IPS-20b (cell line): Measurements from ENCODE around the gene IRF5.
"Not testable (repeated sequence)": the region's sequence is repeated elsewhere in the genome, so short reads cannot be mapped to it uniquely, and the experiment has no call there.

Source experiments
- H3K27ac ChIP-seq: one replicate; pipeline ENCODE4 v1.5.1; 2013; ENCODE audit warnings: low read length
- H3K27me3 ChIP-seq: 2 replicates; pipeline ENCODE4 v1.6.1; 2013; ENCODE audit warnings: mild to moderate bottlenecking, low read length, inconsistent platforms; ENCODE audit not compliant: insufficient read depth
- H3K36me3 ChIP-seq: 2 replicates; pipeline ENCODE4 v1.6.1; 2013; ENCODE audit warnings: low read depth, mild to moderate bottlenecking, inconsistent platforms, low read length, moderate library complexity; ENCODE audit not compliant: insufficient read depth
- H3K4me1 ChIP-seq: 2 replicates; pipeline ENCODE4 v1.6.1; 2013; ENCODE audit warnings: mild to moderate bottlenecking, control low read depth, inconsistent platforms, low read length, moderate library complexity; ENCODE audit not compliant: insufficient read depth
- H3K4me3 ChIP-seq: 2 replicates; pipeline ENCODE4 v1.5.1; 2013; ENCODE audit warnings: mild to moderate bottlenecking, low read length, inconsistent platforms
- H3K9ac ChIP-seq: 2 replicates; pipeline ENCODE4 v1.6.1; 2013; ENCODE audit warnings: low read depth, mild to moderate bottlenecking, inconsistent platforms, low read length, moderate library complexity
- H3K9me3 ChIP-seq: 2 replicates; pipeline ENCODE4 v1.6.1; 2013; ENCODE audit warnings: mild to moderate bottlenecking, low read depth, low read length, inconsistent platforms; ENCODE audit not compliant: insufficient read depth

IRF5 gene

DNA sequence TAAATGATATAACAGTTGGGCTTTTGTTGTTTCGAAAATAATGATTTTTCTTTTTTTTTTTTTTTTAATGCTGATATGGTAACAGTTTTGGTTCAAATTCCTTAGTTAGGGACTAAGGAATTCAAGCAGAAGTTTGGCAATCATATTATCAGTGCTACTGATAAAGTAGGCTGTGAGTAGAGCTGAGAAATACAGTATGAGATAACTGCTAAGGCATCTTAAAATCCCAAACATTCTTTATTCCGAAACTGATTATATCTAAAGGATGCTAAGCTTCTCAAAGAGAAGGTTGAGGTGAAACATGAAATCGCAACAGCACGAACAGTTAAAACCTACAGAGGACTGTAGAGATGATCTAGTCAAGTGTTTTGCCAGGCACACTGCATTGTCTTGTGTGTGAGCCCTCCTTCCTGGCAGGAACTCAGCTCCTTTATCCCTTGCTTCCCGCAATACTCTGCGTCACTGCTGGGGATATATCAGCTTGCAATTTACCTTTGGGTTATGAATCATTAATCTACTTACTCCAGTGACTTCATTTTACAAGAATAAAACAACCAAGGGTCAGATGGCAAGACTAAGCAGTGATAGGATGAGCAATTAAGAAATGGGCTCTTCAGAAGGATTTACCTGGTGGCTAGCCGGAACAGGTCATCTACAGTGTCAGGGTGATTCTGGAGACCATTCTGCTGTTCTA lies 36.7 kb downstream of the IRF5 start:
- no peak overlapping the region for H3K27ac ChIP-seq
- peaks cover 94% of the 10 kb centered on the region for H3K36me3 ChIP-seq
- no peaks in the 10 kb centered on the region for H3K4me1 ChIP-seq
- no peak overlapping the region for H3K4me3 ChIP-seq
- no peak overlapping the region for H3K9ac ChIP-seq
- no peaks in the 10 kb centered on the region for H3K27me3 ChIP-seq
- no peaks in the 10 kb centered on the region for H3K9me3 ChIP-seq

GRCh38 chr7:128982105-128982504 lies 44.4 kb downstream of the IRF5 start:
- Histone ChIP-seq H3K9ac (no peak overlapping the region), H3K27ac (no peak overlapping the region), H3K27me3 (no peaks in the 10 kb centered on the region), H3K4me3 (no peak overlapping the region), H3K36me3 (peaks cover 95% of the 10 kb centered on the region), H3K4me1 (peaks cover 12% of the 10 kb centered on the region), H3K9me3 (no peaks in the 10 kb centered on the region)

DNA sequence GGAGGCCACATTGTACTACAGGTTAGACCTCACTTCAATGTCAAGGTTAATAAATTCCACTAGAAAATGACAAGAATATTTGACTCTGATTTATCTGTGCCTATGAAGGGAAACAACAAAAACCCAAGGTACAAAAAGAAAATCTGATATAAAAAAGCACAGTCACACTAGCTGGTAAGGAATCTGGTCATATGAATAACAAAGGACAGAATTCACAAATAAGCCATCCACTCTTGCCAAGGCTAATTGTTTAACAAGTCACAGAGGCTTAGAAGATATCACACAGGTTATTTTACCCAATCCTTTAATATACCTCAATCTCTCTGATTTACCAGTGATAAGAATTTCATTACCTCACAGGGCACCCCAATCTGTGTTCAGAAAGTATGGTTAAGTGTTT lies 47.9 kb downstream of the IRF5 start:
- H3K36me3 ChIP-seq = peaks cover 97% of the 10 kb centered on the region
- H3K4me3 ChIP-seq = no peak overlapping the region
- H3K27ac ChIP-seq = no peak overlapping the region
- no peaks in the 10 kb centered on the region for H3K9me3 ChIP-seq
- H3K27me3 ChIP-seq = no peaks in the 10 kb centered on the region
- H3K4me1 ChIP-seq = peaks cover 12% of the 10 kb centered on the region
- no peak overlapping the region for H3K9ac ChIP-seq

DNA sequence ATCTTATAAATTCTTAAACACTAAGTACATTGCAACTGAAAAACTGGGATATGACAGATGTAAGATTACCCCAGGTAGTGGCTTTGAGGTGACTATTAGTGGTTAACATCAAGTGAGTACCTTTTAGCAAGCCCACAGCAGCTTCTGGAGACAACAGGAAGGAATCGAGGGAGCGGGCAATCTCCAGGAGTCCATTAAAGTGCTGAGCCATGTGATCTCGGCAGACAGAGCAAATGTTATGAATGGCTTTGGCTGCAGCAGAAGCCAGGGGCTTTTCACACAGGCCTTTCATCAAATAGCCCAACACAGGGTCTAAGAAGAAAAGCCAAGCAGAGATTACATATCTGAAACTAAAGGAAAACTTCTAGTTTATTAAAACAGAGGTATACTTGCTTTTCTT lies 48.9 kb downstream of the IRF5 start:
- Histone ChIP-seq H3K27ac (no peak overlapping the region), H3K4me1 (peaks cover 12% of the 10 kb centered on the region), H3K36me3 (peaks cover 97% of the 10 kb centered on the region), H3K4me3 (no peak overlapping the region), H3K9me3 (no peaks in the 10 kb centered on the region), H3K9ac (no peak overlapping the region), H3K27me3 (no peaks in the 10 kb centered on the region)

DNA sequence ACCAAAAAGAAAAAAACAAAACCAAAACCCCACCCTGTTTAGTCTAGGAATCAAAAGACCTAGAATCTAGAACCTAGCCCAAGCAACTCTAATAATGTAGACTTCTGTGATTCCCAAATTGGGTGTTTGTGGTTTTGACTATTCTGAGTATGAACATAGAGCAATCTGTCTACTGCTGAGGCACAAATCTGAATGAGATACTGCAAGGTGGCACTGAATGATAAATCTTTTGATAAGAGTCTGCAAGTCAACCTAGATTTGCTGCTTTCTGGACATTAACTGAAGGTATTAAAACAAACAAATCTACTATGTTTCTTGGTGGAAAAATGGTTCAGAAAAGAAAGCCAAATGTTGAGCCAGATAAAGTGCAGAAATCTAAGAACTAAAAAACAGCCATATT lies 50.6 kb downstream of the IRF5 start:
- Histone ChIP-seq H3K27ac (no peak overlapping the region), H3K4me3 (no peak overlapping the region), H3K9ac (no peak overlapping the region), H3K9me3 (no peaks in the 10 kb centered on the region), H3K36me3 (peaks cover 99% of the 10 kb centered on the region), H3K27me3 (no peaks in the 10 kb centered on the region), H3K4me1 (peaks cover 12% of the 10 kb centered on the region)

DNA sequence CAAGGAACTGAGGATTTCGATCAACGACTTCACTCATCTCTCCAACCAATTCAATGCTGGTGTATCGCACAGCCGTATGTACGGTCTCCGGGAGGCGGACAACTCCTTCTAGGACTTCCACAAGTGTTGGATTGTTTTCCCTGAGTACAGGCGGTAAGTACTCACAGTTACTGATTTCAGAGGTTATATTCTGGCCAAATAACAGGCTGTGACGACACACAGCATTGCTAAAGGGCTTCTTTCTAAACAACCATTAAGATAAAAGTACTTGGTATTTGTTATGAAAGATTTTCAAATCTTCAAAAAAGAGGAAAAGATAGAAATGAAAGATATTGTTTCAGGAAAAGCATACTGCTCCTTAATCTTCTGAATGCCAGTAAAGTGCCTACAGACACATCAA lies 52.2 kb downstream of the IRF5 start:
- Histone ChIP-seq H3K36me3 (peaks cover 99% of the 10 kb centered on the region), H3K27me3 (no peaks in the 10 kb centered on the region), H3K9me3 (no peaks in the 10 kb centered on the region)

GRCh38 chr7:128993419-128993818 lies 55.7 kb downstream of the IRF5 start:
- Histone ChIP-seq H3K36me3 (peaks cover 97% of the 10 kb centered on the region), H3K9me3 (no peaks in the 10 kb centered on the region), H3K4me3 (no peak overlapping the region), H3K27me3 (no peaks in the 10 kb centered on the region), H3K27ac (no peak overlapping the region), H3K9ac (no peak overlapping the region), H3K4me1 (no peaks in the 10 kb centered on the region)

More for the DNA sequence above, 52.2 kb downstream of the IRF5 start:
- Histone ChIP-seq H3K4me3 (no peak overlapping the region), H3K9ac (no peak overlapping the region), H3K27ac (no peak overlapping the region), H3K4me1 (peaks cover 12% of the 10 kb centered on the region)

DNA sequence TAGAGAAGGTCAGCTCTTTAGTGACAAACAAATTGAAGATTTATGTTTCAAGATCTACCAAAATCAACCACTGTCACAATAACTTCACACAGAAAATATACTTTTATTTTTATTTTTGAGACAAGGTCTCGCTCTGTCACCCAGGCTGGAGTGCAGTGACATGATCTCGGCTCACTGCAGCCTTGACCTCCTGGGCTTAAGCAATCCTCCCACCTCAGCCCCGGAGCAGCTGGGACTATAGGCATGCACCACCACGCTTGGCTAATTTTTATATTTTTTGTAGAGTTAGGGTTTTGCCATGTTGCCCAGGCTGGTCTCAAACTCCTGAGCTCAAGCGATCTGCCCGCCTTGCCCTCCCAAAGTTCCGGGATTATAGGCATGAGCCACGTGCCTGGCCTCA lies 56.8 kb downstream of the IRF5 start:
- not testable (repeated sequence) for H3K27me3 ChIP-seq, H3K9me3 ChIP-seq, H3K4me1 ChIP-seq, H3K27ac ChIP-seq, H3K9ac ChIP-seq, H3K4me3 ChIP-seq
- peaks cover 94% of the 10 kb centered on the region for H3K36me3 ChIP-seq

DNA sequence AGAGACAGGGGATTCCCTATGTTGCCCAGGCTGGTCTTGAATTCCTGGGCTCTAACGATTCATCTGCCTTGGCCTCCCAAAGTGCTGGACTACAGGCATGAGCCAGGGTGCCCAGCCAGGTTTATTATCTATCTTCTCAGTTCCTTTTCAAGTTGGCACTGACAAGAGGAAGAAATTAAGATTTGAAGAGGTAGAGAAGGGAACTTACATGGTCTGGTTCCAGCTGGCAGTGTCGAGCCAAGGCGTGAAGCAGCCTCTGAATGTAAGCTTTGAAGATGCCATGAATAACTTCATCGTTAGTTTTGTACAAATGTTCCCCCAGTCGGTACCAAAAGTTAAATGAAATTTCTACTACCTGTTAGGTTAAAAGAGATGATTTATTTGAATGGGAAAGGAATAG lies 59.5 kb downstream of the IRF5 start:
- Histone ChIP-seq H3K36me3 (peaks cover 91% of the 10 kb centered on the region), H3K9ac (no peak overlapping the region), H3K27ac (no peak overlapping the region), H3K4me1 (no peaks in the 10 kb centered on the region), H3K9me3 (no peaks in the 10 kb centered on the region), H3K4me3 (no peak overlapping the region), H3K27me3 (no peaks in the 10 kb centered on the region)
